GM18498 (cell line): ENCODE measurements around the gene TGFBI.

ENCODE experiments used
- ATAC-seq: cut with Tn5 transposase; IDR thresholded peaks from one replicate; pipeline ENCODE4 v1.9.1; 2021; ENCODE audit warnings: mild to moderate bottlenecking, moderate library complexity; ENCODE audit not compliant: unreplicated experiment

Gene TGFBI

GRCh38 chr5:136028782-136029742 lies at the start of gene TGFBI:
Gene TGFBI (plus strand): TSS chr5:136028988. CDS start chr5:136029056, 68 bp downstream.
- ATAC-seq: peak; percentile 62

- no peak for ATAC-seq
These were observed 49.8 kb upstream of the TGFBI start for GRCh38 chr5:135978993-135979392.

GRCh38 chr5:135979510-135979909 lies 49.3 kb upstream of the TGFBI start:
- ATAC-seq: no peak

GRCh38 chr5:135980620-135981019 lies 48.2 kb upstream of the TGFBI start:
- ATAC-seq: no peak

- no peak for ATAC-seq
These were observed 42.8 kb upstream of the TGFBI start for GRCh38 chr5:135985951-135986350.

- no peak for ATAC-seq
These were observed 42.4 kb upstream of the TGFBI start for GRCh38 chr5:135986401-135986800.

- ATAC-seq: no peak
These were observed 41.8 kb upstream of the TGFBI start for GRCh38 chr5:135986891-135987401.

- ATAC-seq: no peak
These were observed 40.2 kb upstream of the TGFBI start for GRCh38 chr5:135988546-135988945.

GRCh38 chr5:135989686-135990085 lies 39.1 kb upstream of the TGFBI start:
- ATAC-seq: no peak

- ATAC-seq: no peak
These were observed 38.1 kb upstream of the TGFBI start for GRCh38 chr5:135990528-135991255.

- no peak for ATAC-seq
These were observed 37.4 kb upstream of the TGFBI start for GRCh38 chr5:135991429-135991828.

GRCh38 chr5:135993335-135993879 lies 35.4 kb upstream of the TGFBI start:
- ATAC-seq: no peak

GRCh38 chr5:135993880-135994636 lies 34.7 kb upstream of the TGFBI start:
- no peak for ATAC-seq

GRCh38 chr5:135995976-135996375 lies 32.8 kb upstream of the TGFBI start:
- ATAC-seq: no peak

GRCh38 chr5:135996611-135997010 lies 32.2 kb upstream of the TGFBI start:
- ATAC-seq: no peak

- ATAC-seq: no peak
These were observed 31.0 kb upstream of the TGFBI start for GRCh38 chr5:135997673-135998335.

- ATAC-seq: no peak
These were observed 29.9 kb upstream of the TGFBI start for GRCh38 chr5:135998889-135999288.

GRCh38 chr5:135999406-136000139 lies 29.2 kb upstream of the TGFBI start:
- no peak for ATAC-seq

GRCh38 chr5:136000147-136000546 lies 28.6 kb upstream of the TGFBI start:
- ATAC-seq: no peak
